ENCODE results near the gene RAD9B. TPM values are rescaled to one million over a fixed set of nuclear protein-coding genes. Genes with fewer than 3 reads are reported as not detected.
"Not testable (repeated sequence)": the region's sequence is repeated elsewhere in the genome, so short reads cannot be mapped to it uniquely, and the experiment has no call there.

RAD9B gene
- total RNA-seq, 1 donor from 2014 or later = not detected

DNA sequence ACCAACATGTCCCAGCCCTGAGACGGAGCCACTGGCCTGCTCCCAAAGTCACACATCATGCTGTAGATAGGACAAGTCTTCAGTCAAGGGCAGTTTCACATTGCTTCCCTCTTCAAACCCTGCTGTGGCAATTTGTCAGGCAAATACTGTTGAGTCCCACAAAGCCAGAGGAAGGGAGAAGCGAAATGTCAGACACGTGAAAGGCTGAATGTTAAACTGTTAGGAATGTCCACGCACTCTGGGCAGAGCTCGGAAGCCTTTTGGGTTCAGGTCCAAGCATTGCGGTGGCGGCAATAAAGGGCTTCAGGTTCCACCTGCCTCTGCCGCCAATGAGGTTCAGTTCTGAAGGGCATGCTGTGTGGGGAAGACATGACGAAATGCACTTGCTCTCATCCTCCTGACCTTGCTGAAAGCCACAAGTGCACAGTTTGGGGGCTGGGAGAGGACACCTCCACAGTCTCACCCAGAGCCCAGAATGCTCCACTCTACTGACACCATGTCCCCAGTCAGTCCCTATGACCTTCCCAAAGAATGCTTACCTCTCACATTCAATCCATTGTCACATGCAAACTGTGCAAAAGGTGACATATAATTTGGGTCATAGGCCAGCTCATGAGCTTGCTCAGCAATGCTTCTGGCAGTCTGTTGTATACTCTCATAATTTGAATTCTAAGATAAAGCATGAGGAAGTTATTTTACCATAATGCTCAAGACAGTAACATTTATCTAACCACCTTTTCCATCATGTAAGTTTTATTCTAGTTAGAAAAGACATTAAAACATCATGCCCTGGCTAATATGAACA lies 35.7 kb downstream of the RAD9B start:
- no peak overlapping the region for H3K4me3 ChIP-seq (ENCODE audit: low read depth, low read length)
- TF ChIP-seq, protein P1, sequence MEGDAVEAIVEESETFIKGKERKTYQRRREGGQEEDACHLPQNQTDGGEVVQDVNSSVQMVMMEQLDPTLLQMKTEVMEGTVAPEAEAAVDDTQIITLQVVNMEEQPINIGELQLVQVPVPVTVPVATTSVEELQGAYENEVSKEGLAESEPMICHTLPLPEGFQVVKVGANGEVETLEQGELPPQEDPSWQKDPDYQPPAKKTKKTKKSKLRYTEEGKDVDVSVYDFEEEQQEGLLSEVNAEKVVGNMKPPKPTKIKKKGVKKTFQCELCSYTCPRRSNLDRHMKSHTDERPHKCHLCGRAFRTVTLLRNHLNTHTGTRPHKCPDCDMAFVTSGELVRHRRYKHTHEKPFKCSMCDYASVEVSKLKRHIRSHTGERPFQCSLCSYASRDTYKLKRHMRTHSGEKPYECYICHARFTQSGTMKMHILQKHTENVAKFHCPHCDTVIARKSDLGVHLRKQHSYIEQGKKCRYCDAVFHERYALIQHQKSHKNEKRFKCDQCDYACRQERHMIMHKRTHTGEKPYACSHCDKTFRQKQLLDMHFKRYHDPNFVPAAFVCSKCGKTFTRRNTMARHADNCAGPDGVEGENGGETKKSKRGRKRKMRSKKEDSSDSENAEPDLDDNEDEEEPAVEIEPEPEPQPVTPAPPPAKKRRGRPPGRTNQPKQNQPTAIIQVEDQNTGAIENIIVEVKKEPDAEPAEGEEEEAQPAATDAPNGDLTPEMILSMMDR (conservative IDR thresholded peaks at IDR 0.05; ENCODE audit: low read depth, low read length) = no peak
- peak; percentile 55 for DNase-seq (ENCODE audit: low read depth)

DNA sequence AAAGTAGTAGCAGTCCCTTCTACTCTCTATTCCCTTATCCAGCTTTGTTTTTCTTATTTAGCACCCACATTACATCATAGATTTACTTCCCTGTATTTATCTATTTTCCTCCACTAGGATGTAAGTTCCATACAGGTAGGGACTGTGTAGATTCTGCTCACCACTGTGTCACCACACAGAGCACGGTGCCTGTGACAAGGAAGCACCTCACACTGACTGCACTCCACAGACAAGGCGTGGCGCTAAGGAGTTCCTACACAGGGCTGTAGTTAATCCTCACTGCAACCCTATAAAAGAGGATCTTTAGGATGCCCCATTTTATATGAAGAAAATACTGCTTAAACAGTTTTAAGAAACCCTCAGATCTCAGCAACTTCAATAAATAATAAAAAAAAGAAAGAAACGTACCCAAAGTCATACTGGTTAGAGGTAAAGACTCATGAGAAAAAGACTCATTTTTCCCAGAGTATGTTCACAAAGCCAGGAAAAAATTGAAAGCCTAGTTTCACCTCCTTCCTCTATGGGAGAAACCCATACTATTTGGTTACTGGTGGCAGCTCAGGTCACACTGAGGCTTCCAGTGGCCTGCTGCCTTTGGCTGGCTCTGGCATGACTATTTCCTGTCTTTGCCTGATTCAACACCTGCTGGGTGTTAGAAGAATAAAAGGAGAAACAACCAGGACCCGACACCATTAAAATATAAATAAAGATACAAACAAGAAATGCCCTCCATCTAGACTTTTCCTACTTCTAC lies 36.9 kb downstream of the RAD9B start:
- TF ChIP-seq, protein P1 (conservative IDR thresholded peaks at IDR 0.05; ENCODE audit: low read depth, low read length) = no peak
- no peak for DNase-seq (ENCODE audit: low read depth)
- H3K4me3 ChIP-seq (ENCODE audit: low read depth, low read length) = no peak overlapping the region

DNA sequence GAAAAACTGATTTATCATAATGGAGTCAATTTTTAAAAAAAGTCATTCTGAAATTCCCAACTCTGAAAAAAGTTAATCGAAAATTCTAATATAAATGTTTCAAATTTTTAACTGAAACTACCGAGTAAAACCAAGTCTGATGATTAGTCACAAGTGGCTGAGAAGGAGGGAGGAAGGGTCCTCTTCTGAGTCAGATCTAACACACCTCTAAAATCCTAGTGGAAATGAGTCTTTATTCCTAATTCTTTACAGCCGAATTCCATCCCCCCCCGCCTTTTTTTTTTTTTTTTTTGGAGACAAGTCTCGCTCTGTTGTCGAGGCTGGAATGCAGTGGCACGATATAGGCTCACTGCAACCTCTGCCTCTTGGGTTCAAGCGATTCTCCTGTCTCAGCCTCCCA lies 37.9 kb downstream of the RAD9B start:
- TF ChIP-seq, protein P1 (conservative IDR thresholded peaks at IDR 0.05; ENCODE audit: low read depth, low read length) = no peak
- H3K4me3 ChIP-seq (ENCODE audit: low read depth, low read length) = no peak overlapping the region
- DNase-seq (ENCODE audit: low read depth) = no peak

DNA sequence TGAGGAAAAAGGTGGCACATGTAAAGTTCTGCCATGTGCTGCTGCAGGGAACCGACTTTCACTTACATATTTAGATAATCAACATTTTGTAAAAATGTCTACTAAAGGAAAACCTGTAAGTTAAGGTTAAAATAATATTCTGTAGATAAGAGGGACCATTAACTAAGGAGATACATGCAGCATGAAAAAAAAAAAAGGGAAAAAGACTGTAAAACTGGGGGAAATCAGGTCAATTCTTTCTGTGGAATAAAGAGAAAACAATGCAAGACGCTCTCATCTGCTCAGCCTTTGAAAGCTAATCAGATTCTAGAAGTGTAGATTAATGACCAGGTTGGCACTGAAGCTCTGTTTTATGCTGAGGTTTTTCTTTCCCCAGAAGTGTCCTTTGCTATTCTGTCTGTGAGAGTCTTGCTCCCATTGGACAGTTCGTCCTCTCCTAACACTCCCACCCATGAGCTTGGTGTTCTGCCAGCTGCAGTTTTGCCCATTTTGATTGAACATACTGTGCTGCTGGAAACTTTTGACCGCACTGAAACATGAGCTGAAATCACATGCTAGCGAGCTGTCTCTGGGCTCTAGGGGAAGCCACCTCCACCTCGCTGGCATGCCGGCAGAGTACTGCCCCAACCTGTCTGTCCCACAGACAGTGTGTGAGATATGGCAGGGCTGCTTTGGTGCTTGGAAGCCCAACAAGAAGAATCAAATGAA lies 41.3 kb downstream of the RAD9B start:
- no peak overlapping the region for H3K4me3 ChIP-seq (ENCODE audit: low read depth, low read length)
- no peak for DNase-seq (ENCODE audit: low read depth)
- TF ChIP-seq, protein P1 (conservative IDR thresholded peaks at IDR 0.05; ENCODE audit: low read depth, low read length) = no peak

DNA sequence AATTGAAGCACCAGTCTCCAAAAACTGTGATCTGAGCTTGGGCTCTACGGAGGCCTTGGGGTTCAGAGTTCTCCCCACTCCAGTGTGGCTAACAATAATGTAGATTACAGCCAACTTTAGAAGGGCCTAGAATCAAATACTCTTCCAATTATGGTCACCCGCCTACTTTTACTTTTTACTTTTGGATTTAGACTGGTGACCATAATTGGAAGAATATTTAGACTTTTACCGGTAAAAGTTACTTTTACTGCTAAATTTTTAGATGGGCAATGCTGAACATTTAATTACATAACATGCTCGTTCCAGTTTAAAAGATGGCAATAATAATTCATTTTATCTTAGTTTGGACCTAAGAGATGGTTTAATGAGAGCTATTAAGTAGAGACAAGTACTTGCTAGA lies 41.8 kb downstream of the RAD9B start:
- H3K4me3 ChIP-seq (ENCODE audit: low read depth, low read length) = no peak overlapping the region
- DNase-seq (ENCODE audit: low read depth) = no peak
- TF ChIP-seq, protein P1 (conservative IDR thresholded peaks at IDR 0.05; ENCODE audit: low read depth, low read length) = no peak

DNA sequence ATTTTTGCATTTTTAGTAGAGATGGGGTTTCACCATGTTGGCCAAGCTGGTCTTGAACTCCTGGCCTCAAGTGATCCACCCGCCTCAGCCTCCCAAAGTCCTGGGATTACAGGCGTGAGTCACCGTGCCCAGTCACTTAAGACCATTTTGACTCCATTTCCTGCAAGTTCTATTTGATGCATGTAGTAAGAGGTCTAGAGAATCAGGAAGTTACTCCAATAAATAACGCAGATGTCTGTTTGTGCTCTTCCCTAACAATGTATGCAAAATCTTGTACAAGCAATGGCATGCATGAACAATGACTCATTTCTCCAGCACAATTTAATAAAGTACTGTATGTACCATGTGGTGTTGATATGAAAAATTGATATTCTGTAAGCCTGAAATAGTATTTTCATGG lies 43.1 kb downstream of the RAD9B start:
- not testable (repeated sequence) for H3K4me3 ChIP-seq (ENCODE audit: low read depth, low read length); DNase-seq (ENCODE audit: low read depth)

DNA sequence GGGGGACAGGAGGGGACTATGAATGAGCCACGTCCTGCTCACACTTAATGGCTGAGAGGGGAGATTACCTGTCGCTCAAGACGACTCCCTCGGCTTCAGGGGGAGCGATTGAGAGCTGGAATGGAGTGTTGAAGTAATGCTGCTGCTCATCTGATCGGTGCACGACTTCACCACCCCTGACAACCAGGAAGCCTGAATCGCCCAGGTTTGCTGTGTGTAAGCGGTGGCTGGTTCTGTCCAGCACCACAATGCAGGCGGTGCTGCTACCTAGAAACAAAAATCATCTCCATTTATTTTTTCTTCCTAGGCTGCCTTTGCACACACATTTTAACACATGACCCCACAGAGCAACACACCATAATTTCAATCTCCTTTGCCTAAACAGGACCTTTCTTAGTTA lies 43.7 kb downstream of the RAD9B start:
- no peak overlapping the region for H3K4me3 ChIP-seq (ENCODE audit: low read depth, low read length)
- TF ChIP-seq, protein P1 (conservative IDR thresholded peaks at IDR 0.05; ENCODE audit: low read depth, low read length) = no peak
- DNase-seq (ENCODE audit: low read depth) = no peak
